Nephron (organoid): Measurements from ENCODE around the gene GRIA2.
A peak's percentile ranks its signal among the peaks of the same experiment; 100 is the strongest.

ENCODE experiments used
- H3K27ac Mint-ChIP-seq, 3 experiments: 2 replicates each; pipeline ENCODE4 v1.8.0; 2020; ENCODE audit warnings: mixed read lengths in 3 of 3, mild to moderate bottlenecking in 2 of 3, moderate library complexity in 1 of 3
- H3K27me3 Mint-ChIP-seq: 2 replicates; pipeline ENCODE4 v1.8.0; 2021; ENCODE audit warnings: low read depth, mild to moderate bottlenecking, moderate library complexity, mixed read lengths
- H3K36me3 Mint-ChIP-seq: 2 replicates; pipeline ENCODE4 v1.8.0; 2020; ENCODE audit warnings: low read depth, mixed read lengths
- H3K4me1 Mint-ChIP-seq: 2 replicates; pipeline ENCODE4 v1.8.0; 2020; ENCODE audit warnings: mixed read lengths
- H3K4me3 Mint-ChIP-seq, 3 experiments: 2 replicates each; pipeline ENCODE4 v1.8.0; 2020; ENCODE audit warnings: mild to moderate bottlenecking in 3 of 3, mixed read lengths in 3 of 3, moderate library complexity in 2 of 3
- H3K9me3 Mint-ChIP-seq: 2 replicates; pipeline ENCODE4 v1.8.0; 2020; ENCODE audit warnings: mixed read lengths
- CTCF ChIP-seq, 3 experiments: fragments of 200-600 bp; sonication (generic); IDR thresholded peaks; one replicate each; pipeline ENCODE4 v1.5.0; 2021; ENCODE audit warnings: antibody characterized with exemption in 3 of 3; ENCODE audit not compliant: unreplicated experiment in 3 of 3

GRIA2 gene

GRCh38 chr4:157221895-157222770, 1.6 kb downstream of the GRIA2 start:
- H3K9me3 Mint-ChIP-seq = no peaks in the 10 kb centered on the region
- H3K27ac Mint-ChIP-seq = peak overlapping the region; percentile 21 to 77 (median 74)
- peaks cover 23% of the 10 kb centered on the region for H3K4me1 Mint-ChIP-seq
- H3K4me3 Mint-ChIP-seq = peak overlapping the region; percentile 88 to 93 (median 93)
- peaks cover 60% of the 10 kb centered on the region for H3K27me3 Mint-ChIP-seq
- TF ChIP-seq CTCF (IDR thresholded peaks at IDR 0.05; ENCODE audit: unreplicated experiment in 3 of 3) = no peak
- no peaks in the 10 kb centered on the region for H3K36me3 Mint-ChIP-seq

GRCh38 chr4:157222771-157223160, 2.2 kb downstream of the GRIA2 start:
- Mint-ChIP-seq H3K36me3 (no peaks in the 10 kb centered on the region), H3K9me3 (no peaks in the 10 kb centered on the region), H3K4me1 (peaks cover 23% of the 10 kb centered on the region), H3K27ac (peak overlapping the region; percentile 64 to 74 (median 68)), H3K4me3 (peak overlapping the region; percentile 88 to 93 (median 93)), H3K27me3 (peaks cover 60% of the 10 kb centered on the region)
- TF ChIP-seq CTCF (IDR thresholded peaks at IDR 0.05; ENCODE audit: unreplicated experiment in 3 of 3) = no peak

DNA sequence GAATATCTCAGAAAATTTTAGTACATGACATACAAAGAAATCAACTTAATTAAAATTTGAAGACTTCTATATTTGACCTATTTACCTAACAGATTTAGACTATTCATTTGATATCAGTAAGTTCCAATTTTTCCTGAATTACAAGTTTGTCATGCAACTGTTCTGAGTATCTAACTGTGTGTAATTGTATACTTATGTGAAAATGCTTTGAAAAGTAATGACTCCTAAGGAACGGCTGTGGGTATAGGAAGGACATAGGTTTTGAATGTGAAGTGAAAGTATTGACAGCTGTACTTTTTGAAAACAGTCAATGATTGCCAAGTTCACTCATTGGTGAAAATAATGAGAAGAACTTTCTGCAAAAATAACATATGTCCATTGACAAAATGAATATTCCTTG, 2.9 kb downstream of the GRIA2 start:
- Mint-ChIP-seq H3K36me3 (no peaks in the 10 kb centered on the region), H3K27ac (peak overlapping the region in 1 of 3 experiments; percentile 74), H3K9me3 (no peaks in the 10 kb centered on the region), H3K27me3 (peaks cover 60% of the 10 kb centered on the region), H3K4me1 (peaks cover 23% of the 10 kb centered on the region), H3K4me3 (peak overlapping the region; percentile 88 to 93 (median 93))
- no peak for TF ChIP-seq CTCF (IDR thresholded peaks at IDR 0.05; ENCODE audit: unreplicated experiment in 3 of 3)

DNA sequence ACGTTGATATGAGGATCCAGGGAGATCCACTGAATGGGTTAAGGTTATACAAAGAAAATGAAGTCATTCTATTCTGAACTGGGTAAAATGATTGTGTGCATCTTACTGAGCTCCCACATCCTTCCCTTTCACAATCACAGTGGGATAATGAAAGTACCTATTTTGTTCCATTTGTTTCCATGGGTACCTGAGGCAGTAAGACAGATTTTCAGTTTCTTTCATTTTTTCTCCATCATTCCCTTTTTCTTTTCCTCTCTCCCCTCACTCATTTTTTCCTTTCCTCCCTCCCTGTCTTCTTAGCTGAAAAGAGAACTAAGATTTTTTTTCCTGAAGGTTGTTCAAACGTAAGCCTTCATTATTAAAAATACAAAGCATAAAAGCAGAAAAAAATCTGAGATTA, 4.6 kb downstream of the GRIA2 start:
- TF ChIP-seq CTCF (IDR thresholded peaks at IDR 0.05; ENCODE audit: unreplicated experiment in 3 of 3) = no peak
- Mint-ChIP-seq H3K9me3 (no peaks in the 10 kb centered on the region), H3K27ac (no peak overlapping the region), H3K27me3 (peaks cover 47% of the 10 kb centered on the region), H3K36me3 (no peaks in the 10 kb centered on the region), H3K4me1 (peaks cover 23% of the 10 kb centered on the region), H3K4me3 (peak overlapping the region in 2 of 3 experiments; percentile 15 to 42)

- Mint-ChIP-seq H3K27me3 (peaks cover 38% of the 10 kb centered on the region), H3K36me3 (no peaks in the 10 kb centered on the region), H3K27ac (no peak overlapping the region), H3K4me3 (no peak overlapping the region), H3K9me3 (no peaks in the 10 kb centered on the region), H3K4me1 (peaks cover 17% of the 10 kb centered on the region)
- TF ChIP-seq CTCF (IDR thresholded peaks at IDR 0.05; ENCODE audit: unreplicated experiment in 3 of 3) = peak in 1 of 3 experiments; percentile 49
Measured at GRCh38 chr4:157226035-157226434, 5.5 kb downstream of the GRIA2 start.

DNA sequence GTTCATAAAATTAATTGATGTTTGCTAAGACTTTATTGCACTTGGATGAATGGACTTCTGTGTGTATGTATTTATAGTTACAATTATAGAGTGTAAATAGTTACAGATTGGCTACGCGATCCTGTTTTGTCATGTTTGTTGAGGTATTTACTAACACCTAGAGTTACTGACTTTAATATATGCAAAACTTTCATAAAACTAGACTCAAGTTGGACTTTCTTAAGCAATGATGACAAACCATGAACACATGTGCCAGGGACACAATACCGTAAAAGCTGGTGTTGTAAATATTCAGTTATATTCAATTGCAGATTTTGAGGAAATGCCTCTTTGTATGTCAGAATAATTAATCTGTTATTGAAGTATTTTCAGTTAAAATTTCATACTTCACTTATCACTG, 6.1 kb downstream of the GRIA2 start:
- no peak for TF ChIP-seq CTCF (IDR thresholded peaks at IDR 0.05; ENCODE audit: unreplicated experiment in 3 of 3)
- peaks cover 32% of the 10 kb centered on the region for H3K27me3 Mint-ChIP-seq
- H3K4me1 Mint-ChIP-seq = peaks cover 15% of the 10 kb centered on the region
- no peak overlapping the region for H3K27ac Mint-ChIP-seq
- H3K36me3 Mint-ChIP-seq = no peaks in the 10 kb centered on the region
- no peaks in the 10 kb centered on the region for H3K9me3 Mint-ChIP-seq
- H3K4me3 Mint-ChIP-seq = no peak overlapping the region
